IMR-90 (cell line): ENCODE measurements around the gene TEFM. TPM values are rescaled to one million over a fixed set of nuclear protein-coding genes. Genes with fewer than 3 reads are reported as not detected.
"Not testable (repeated sequence)": the region's sequence is repeated elsewhere in the genome, so short reads cannot be mapped to it uniquely, and the experiment has no call there.

ENCODE experiments used
- ATAC-seq: fragments of 200-7000 bp; cut with Tn5 transposase; 2 replicates; pipeline ENCODE4 v1.9.1; 2020; ENCODE audit warnings: low read depth, mild to moderate bottlenecking, moderate library complexity
- BruUV-seq: library from RNA; stranded (reverse); fragments of 400-500 nt; replicated peaks from 2 replicates; lab custom pipeline; 2021; lab: Mats Ljungman, UMichigan
- CTCF ChIA-PET: fragments of 300-600 bp; formaldehyde crosslinking; extraction: SDS; loops from one replicate; lab custom pipeline; 2021; ENCODE audit warnings: antibody characterized with exemption; lab: Yijun Ruan, JAX
- POLR2A ChIA-PET: fragments of 300-600 bp; sonication (Branson Sonifier 250); formaldehyde crosslinking; loops from one replicate; lab custom pipeline; 2022; ENCODE audit warnings: antibody characterized with exemption; ENCODE audit not compliant: unreplicated experiment; lab: Charles Lee
- DNase-seq: peaks from one replicate; pipeline ENCODE4 v3.0.0; 2013
- H2AFZ ChIP-seq: replicated peaks from 2 replicates; pipeline ENCODE3; 2013; ENCODE audit warnings: low read length, mild to moderate bottlenecking; ENCODE audit not compliant: poor library complexity
- H2AK5ac ChIP-seq: 2 replicates; pipeline ENCODE4 v1.6.1; 2013; ENCODE audit warnings: low read depth, low read length, inconsistent platforms
- H2AK9ac ChIP-seq: replicated peaks from 2 replicates; pipeline ENCODE3; 2013; ENCODE audit warnings: mild to moderate bottlenecking, low read depth, low read length, moderate library complexity; ENCODE audit not compliant: poor library complexity
- H2BK120ac ChIP-seq: 2 replicates; pipeline ENCODE4 v1.6.1; 2013; ENCODE audit warnings: low read depth, low read length, inconsistent platforms
- H2BK15ac ChIP-seq: 3 replicates; pipeline ENCODE4 v1.6.1; 2013; ENCODE audit warnings: low read depth, low read length, inconsistent platforms
- H2BK20ac ChIP-seq: 2 replicates; pipeline ENCODE4 v1.6.1; 2013; ENCODE audit warnings: low read depth, mild to moderate bottlenecking, inconsistent platforms, low read length, moderate library complexity
- H2BK5ac ChIP-seq: 2 replicates; pipeline ENCODE4 v1.6.1; 2013; ENCODE audit warnings: mild to moderate bottlenecking, low read depth, low read length, inconsistent platforms; ENCODE audit not compliant: poor library complexity, severe bottlenecking
- H3K14ac ChIP-seq: replicated peaks from 2 replicates; pipeline ENCODE4 v1.6.1; 2013; ENCODE audit warnings: low read depth, low read length, inconsistent platforms
- H3K18ac ChIP-seq: 2 replicates; pipeline ENCODE4 v1.6.1; 2013; ENCODE audit warnings: low read depth, low read length, control low read depth
- H3K23ac ChIP-seq: 2 replicates; pipeline ENCODE4 v1.6.1; 2013; ENCODE audit warnings: low read depth, low read length, inconsistent platforms
- H3K27ac ChIP-seq: 2 replicates; pipeline ENCODE4 v1.5.1; 2013; ENCODE audit warnings: mild to moderate bottlenecking, control low read depth, low read length; ENCODE audit not compliant: insufficient read depth
- H3K27me3 ChIP-seq: 2 replicates; pipeline ENCODE4 v1.6.1; 2013; ENCODE audit warnings: low read length; ENCODE audit not compliant: control insufficient read depth, insufficient read depth
- H3K36me3 ChIP-seq: 2 replicates; pipeline ENCODE4 v1.6.1; 2013; ENCODE audit warnings: low read length, mixed read lengths; ENCODE audit not compliant: control insufficient read depth, insufficient read depth
- H3K4ac ChIP-seq: 2 replicates; pipeline ENCODE4 v1.6.1; 2013; ENCODE audit warnings: low read depth, low read length, inconsistent platforms
- H3K4me1 ChIP-seq: 2 replicates; pipeline ENCODE4 v1.6.1; 2013; ENCODE audit warnings: low read length, mixed read lengths; ENCODE audit not compliant: control insufficient read depth, insufficient read depth
- H3K4me2 ChIP-seq: 2 replicates; pipeline ENCODE4 v1.6.1; 2013; ENCODE audit warnings: low read depth, mild to moderate bottlenecking, control low read depth, low read length, moderate library complexity
- H3K4me3 ChIP-seq: 2 replicates; pipeline ENCODE4 v1.5.1; 2013; ENCODE audit warnings: low read depth, mild to moderate bottlenecking, control low read depth, low read length, moderate library complexity; ENCODE audit not compliant: insufficient read depth
- H3K56ac ChIP-seq: 2 replicates; pipeline ENCODE4 v1.6.1; 2013; ENCODE audit warnings: low read length, inconsistent platforms; ENCODE audit not compliant: insufficient read depth; ENCODE audit errors: extremely low read depth
- H3K79me1 ChIP-seq, 2 experiments: 2 replicates each; pipeline ENCODE4 v1.6.1; 2013; ENCODE audit warnings: low read length in 2 of 2, inconsistent platforms in 1 of 2, low read depth in 1 of 2
- H3K9ac ChIP-seq: 2 replicates; pipeline ENCODE4 v1.6.1; 2013; ENCODE audit warnings: low read depth, low read length, control low read depth
- H3K9me1 ChIP-seq: 2 replicates; pipeline ENCODE4 v1.6.1; 2013; ENCODE audit warnings: low read length, inconsistent platforms; ENCODE audit not compliant: insufficient read depth
- H3K9me3 ChIP-seq: 2 replicates; pipeline ENCODE4 v1.6.1; 2013; ENCODE audit warnings: low read length; ENCODE audit not compliant: control insufficient read depth, insufficient read depth
- H4K20me1 ChIP-seq: 2 replicates; pipeline ENCODE4 v1.6.1; 2013; ENCODE audit warnings: low read length, inconsistent platforms; ENCODE audit not compliant: insufficient read depth
- H4K5ac ChIP-seq: 2 replicates; pipeline ENCODE4 v1.6.1; 2013; ENCODE audit warnings: mild to moderate bottlenecking, low read depth, low read length, control low read depth
- H4K8ac ChIP-seq, 2 experiments: 2 replicates each; pipeline ENCODE4 v1.6.1; 2013; ENCODE audit warnings: low read depth in 2 of 2, low read length in 2 of 2, control low read depth in 1 of 2, inconsistent platforms in 1 of 2
- H4K91ac ChIP-seq: 2 replicates; pipeline ENCODE4 v1.6.1; 2013; ENCODE audit warnings: low read depth, low read length, inconsistent platforms; ENCODE audit not compliant: insufficient read depth
- BHLHE40 ChIP-seq: fragments of 150-350 bp; IDR thresholded peaks from 2 replicates; pipeline ENCODE4 v1.6.1; 2016; ENCODE audit warnings: mild to moderate bottlenecking, low read depth, low read length
- CEBPB ChIP-seq: IDR thresholded peaks from 2 replicates; pipeline ENCODE4 v1.6.1; 2012; ENCODE audit warnings: low read depth, low read length, improper control_type of control experiment
- CHD1 ChIP-seq: IDR thresholded peaks from 2 replicates; pipeline ENCODE4 v1.6.1; 2012; ENCODE audit warnings: low read depth, low read length, improper control_type of control experiment
- FOS ChIP-seq: fragments of 150-350 bp; IDR thresholded peaks from 2 replicates; pipeline ENCODE4 v1.6.1; 2016; ENCODE audit warnings: low read depth, low read length
- MAFK ChIP-seq: IDR thresholded peaks from 2 replicates; pipeline ENCODE4 v1.6.1; 2012; ENCODE audit warnings: low read depth, low read length, improper control_type of control experiment
- NFE2L2 ChIP-seq: fragments of 150-350 bp; IDR thresholded peaks from 2 replicates; pipeline ENCODE4 v1.6.1; 2016; ENCODE audit warnings: low read depth, mild to moderate bottlenecking, low read length
- RAD21 ChIP-seq: IDR thresholded peaks from 2 replicates; pipeline ENCODE4 v1.6.1; 2012; ENCODE audit warnings: low read length, improper control_type of control experiment
- RFX5 ChIP-seq: IDR thresholded peaks from 2 replicates; pipeline ENCODE4 v1.8.0; 2012; ENCODE audit warnings: low read depth, mild to moderate bottlenecking, low read length, moderate library complexity
- WGBS, 2 experiments: methylation state at CpG; one replicate each; pipeline versions ENCODE4 v1.1.5 to v1.1.7; 2013; ENCODE audit warnings: missing lambda C conversion rate in 2 of 2; ENCODE audit not compliant: insufficient read length in 1 of 2; ENCODE audit errors: extremely low coverage in 2 of 2; 5-methylcytosine and 5-hydroxymethylcytosine counted together
- dilution Hi-C: fragments of 300-500 bp; cut with HindIII; formaldehyde crosslinking; loops from one replicate; pipeline ENCODE4 v1.14.3; 2018; ENCODE audit warnings: low sequenced_read_pairs; ENCODE audit not compliant: unreplicated experiment
- in situ Hi-C: fragments of 300-500 bp; cut with MboI; formaldehyde crosslinking; loops from 3 replicates; pipeline ENCODE4 v1.14.3; 2019; ENCODE audit warnings: low sequenced_read_pairs, inconsistent platforms, mixed read lengths
- intact Hi-C: fragments of 100-400 bp; cut with micrococcal nuclease; formaldehyde crosslinking; loops from 2 replicates; pipeline ENCODE4 v1.10.0; 2022
- polyA plus RNA-seq, 3 experiments: library from polyadenylated mRNA; depleted of rRNA; stranded (reverse); fragments of >200 nt; gene quantifications; 2 replicates each; pipeline ENCODE4 v1.2.3, GENCODE V29; 2012; ENCODE audit warnings: low replicate concordance in 1 of 3
- total RNA-seq: library from RNA; depleted of rRNA; stranded (reverse); fragments of >200 nt; gene quantifications from 2 replicates; pipeline ENCODE4 v1.2.3, GENCODE V29; 2012

The TEFM gene
- total and polyA plus RNA-seq, 2 of the 4 experiments (the other 2 are of a cell fraction) = 7.9 to 13.8 TPM

GRCh38 chr17:30913955-30914354 is 7.9 kb upstream of the TEFM start:
- ChIA-PET CTCF (no interaction called here), POLR2A (no interaction called here)
- Histone ChIP-seq H4K5ac (no peak overlapping the region), H3K9me3 (no peaks in the 10 kb centered on the region), H3K9ac (no peak overlapping the region), H2AK9ac (no peak overlapping the region), H2BK5ac (no peak overlapping the region), H2BK120ac (no peak overlapping the region), H3K18ac (no peak overlapping the region), H3K14ac (no peak overlapping the region), H3K9me1 (no peaks in the 10 kb centered on the region), H2BK15ac (no peak overlapping the region), H3K27me3 (no peaks in the 10 kb centered on the region), H3K27ac (no peak overlapping the region), H4K8ac (no peak overlapping the region), H2AK5ac (no peak overlapping the region), H2BK20ac (no peak overlapping the region), H2AFZ (no peak overlapping the region), H4K20me1 (no peaks in the 10 kb centered on the region), H3K79me1 (no peaks in the 10 kb centered on the region), H4K91ac (no peak overlapping the region), H3K56ac (no peak overlapping the region), H3K4me1 (no peaks in the 10 kb centered on the region), H3K4ac (no peak overlapping the region), H3K4me2 (no peak overlapping the region), H3K36me3 (no peaks in the 10 kb centered on the region), H3K4me3 (no peak overlapping the region), H3K23ac (no peak overlapping the region)
- ATAC-seq (no peak), DNase-seq (no peak)
- intact Hi-C loops = no loop called here
- in situ Hi-C loops = no loop called here
- dilution Hi-C loops = no loop called here
- BruUV-seq = no TSS peak
- TF ChIP-seq MAFK = no peak
- no peak for TF ChIP-seq BHLHE40
- TF ChIP-seq CHD1 = no peak
- no peak for TF ChIP-seq RAD21
- TF ChIP-seq NFE2L2 = no peak
- TF ChIP-seq RFX5 = no peak
- no peak for TF ChIP-seq CEBPB
- TF ChIP-seq FOS = no peak

GRCh38 chr17:30910151-30910550 is 4.1 kb upstream of the TEFM start:
- H3K27me3 ChIP-seq, H3K18ac ChIP-seq, H4K8ac ChIP-seq, H2BK20ac ChIP-seq, H4K20me1 ChIP-seq, intact Hi-C loops, H2AFZ ChIP-seq, H3K4ac ChIP-seq, in situ Hi-C loops, H3K4me2 ChIP-seq, H3K36me3 ChIP-seq, DNase-seq, H2BK15ac ChIP-seq, H3K14ac ChIP-seq, H2AK9ac ChIP-seq, ATAC-seq, H4K5ac ChIP-seq, H3K4me1 ChIP-seq, H3K27ac ChIP-seq, BruUV-seq, H3K4me3 ChIP-seq, dilution Hi-C loops, POLR2A ChIA-PET, H4K91ac ChIP-seq, H3K9me1 ChIP-seq, CTCF ChIA-PET, H3K23ac ChIP-seq, H2AK5ac ChIP-seq, H3K9ac ChIP-seq, H3K9me3 ChIP-seq, H2BK5ac ChIP-seq, H3K56ac ChIP-seq, H2BK120ac ChIP-seq: not testable (repeated sequence)
- 100% methylated on average over 3 of the region's 7 CpGs; no CpG with 5 or more reads in 1 of the 2 experiments for WGBS, 2 experiments
- peaks cover 15 to 24% of the 10 kb centered on the region in 2 experiments for H3K79me1 ChIP-seq
